SKM-1 treated with dmso at 0.1 percent for 144 hours (cell line): ENCODE data around the gene ADM2.
A peak's percentile ranks its signal among the peaks of the same experiment; 100 is the strongest.
"Not testable (repeated sequence)": the region's sequence is repeated elsewhere in the genome, so short reads cannot be mapped to it uniquely, and the experiment has no call there.

Source experiments
- DNase-seq: peaks from one replicate; lab custom pipeline; 2025; ENCODE audit not compliant: unreplicated experiment; lab: John Stamatoyannopoulos, UW

Gene ADM2

DNA sequence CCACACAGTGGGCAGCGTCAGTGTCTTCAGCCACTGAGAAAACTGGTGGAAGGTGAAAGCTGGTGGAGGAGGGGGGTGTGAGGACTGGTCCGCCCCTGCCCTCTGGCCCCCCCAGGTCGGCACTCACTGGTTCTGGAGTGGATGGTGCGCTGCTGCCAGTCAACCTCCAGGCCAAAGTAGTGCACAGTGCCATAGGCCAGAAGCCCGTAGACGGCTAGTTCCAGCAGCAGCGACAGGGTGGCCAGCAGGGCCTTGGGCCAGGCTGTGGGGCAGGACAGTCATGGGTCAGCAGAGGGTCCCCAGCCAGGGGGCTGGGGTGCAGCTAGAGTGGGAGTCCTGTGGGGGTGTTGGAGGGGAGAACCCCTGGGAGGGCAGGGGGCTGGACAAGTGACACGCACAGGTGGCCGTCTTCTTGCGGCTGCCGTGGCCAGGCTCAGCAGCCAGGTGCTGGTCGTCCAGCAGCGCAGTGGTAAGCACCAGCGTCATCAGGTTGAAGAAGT is 24.0 kb downstream of the ADM2 start:
- no peak for DNase-seq

DNA sequence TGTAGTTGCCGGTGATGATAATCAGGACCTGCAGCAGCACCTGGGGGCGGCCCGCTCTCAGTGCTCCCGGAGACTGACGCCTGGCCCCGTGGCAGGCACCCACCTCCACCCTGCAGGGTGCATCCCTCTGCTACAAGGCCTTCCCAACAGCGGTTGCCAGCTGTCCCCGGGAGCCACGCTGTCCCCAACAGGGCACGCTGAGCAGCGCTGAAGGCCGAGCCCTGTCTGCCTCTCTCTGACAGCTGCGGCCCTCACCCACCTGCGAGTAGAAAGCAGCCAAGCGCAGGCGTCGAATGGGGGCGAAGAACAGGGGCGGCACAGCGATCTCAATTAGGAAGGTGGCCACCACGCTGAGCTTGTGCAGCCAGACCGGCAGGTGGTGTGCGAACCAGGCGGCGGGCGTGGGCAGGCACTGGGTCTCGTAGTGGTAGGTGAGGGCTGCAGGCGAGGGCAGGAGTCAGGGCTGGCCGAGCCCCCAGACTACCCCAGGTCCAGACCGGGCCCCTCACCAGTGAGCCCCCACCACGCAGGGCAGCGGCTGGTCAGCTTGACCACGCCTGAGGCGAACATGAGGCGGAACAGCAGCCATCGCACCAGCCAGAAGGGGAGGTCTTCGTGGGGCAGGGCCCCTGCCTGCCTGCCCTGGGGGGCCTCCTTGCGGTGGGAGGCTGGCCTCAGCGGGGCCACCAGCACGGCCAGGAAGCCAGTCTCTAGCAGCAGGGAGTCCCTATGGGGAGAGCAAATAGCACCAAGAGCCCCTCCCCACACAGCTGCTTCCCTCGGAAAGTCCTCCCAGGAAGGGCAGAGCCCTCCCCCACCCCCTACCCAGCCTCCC is 24.6 kb downstream of the ADM2 start:
- DNase-seq = no peak

DNA sequence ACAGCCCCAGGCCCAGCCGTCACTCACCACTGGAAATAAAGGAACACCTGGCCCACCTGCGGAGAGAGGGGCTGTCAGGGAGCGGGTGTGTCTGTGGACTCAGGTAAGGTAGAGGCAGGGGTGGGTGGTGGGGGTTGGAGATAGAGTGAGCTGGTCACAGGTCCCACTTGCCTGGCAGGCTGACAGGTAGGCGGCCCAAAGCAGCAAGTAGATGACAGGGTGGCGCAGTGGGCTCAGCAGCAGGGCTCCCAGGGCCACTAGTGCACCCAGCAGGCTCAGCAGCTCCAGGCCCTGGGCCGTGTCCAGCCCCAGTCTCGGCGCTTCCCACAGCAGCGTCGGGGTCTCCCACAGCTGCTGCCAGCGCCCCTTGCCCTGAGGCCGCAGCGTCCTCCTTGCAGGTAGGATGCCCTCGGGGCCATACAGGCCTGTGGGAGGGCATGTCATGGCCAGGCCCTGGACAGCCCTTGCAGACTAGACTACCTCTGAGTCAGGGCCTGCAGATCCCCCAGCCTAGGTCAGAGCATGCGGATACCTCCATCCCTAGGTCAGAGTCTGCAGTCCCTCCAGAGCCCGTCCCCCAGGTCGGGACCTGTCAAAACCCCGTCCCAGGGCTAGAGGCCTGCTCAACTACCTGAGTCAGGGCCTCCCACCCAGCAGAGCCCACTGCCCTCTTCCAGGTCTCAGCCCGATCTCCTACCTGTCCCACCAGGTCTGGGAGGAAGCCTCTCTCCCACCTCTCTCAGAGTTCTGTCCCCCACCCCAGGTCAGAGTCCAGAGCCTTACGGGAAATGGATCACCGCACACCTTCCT is 25.5 kb downstream of the ADM2 start:
- DNase-seq = no peak

DNA sequence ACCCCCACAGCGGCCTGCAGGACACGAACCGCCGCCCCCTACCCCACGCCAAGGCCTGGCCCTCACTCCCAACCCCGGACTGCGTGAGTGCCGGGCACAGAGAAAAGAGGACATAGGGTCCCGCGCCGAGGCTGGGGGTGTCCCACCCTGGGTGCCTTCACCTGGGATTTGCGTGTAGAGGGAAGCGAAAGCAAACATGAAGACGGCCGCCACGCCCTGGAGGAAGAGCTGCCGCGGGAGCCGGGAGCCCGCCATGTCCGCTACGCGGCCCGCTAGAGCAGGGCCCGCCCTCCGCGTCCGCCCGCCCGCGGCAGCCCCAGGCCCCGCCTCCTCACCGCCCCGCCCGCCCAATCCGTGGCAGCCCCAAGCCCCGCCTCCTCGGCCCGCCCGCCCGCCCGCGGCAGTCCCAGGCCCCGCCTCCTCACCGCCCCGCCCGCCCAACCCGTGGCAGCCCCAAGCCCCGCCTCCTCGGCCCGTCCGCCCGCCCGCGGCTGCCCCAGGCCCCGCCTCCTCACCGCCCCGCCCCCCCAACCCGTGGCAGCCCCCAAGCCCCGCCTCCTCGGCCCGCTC is 26.2 kb downstream of the ADM2 start, which contains the start of gene LMF2:
LMF2 (minus strand) TSS at position 282 of the 570 bp plus-strand sequence; CDS start at position 255, 27 bp downstream.
- peak; percentile 90 for DNase-seq

DNA sequence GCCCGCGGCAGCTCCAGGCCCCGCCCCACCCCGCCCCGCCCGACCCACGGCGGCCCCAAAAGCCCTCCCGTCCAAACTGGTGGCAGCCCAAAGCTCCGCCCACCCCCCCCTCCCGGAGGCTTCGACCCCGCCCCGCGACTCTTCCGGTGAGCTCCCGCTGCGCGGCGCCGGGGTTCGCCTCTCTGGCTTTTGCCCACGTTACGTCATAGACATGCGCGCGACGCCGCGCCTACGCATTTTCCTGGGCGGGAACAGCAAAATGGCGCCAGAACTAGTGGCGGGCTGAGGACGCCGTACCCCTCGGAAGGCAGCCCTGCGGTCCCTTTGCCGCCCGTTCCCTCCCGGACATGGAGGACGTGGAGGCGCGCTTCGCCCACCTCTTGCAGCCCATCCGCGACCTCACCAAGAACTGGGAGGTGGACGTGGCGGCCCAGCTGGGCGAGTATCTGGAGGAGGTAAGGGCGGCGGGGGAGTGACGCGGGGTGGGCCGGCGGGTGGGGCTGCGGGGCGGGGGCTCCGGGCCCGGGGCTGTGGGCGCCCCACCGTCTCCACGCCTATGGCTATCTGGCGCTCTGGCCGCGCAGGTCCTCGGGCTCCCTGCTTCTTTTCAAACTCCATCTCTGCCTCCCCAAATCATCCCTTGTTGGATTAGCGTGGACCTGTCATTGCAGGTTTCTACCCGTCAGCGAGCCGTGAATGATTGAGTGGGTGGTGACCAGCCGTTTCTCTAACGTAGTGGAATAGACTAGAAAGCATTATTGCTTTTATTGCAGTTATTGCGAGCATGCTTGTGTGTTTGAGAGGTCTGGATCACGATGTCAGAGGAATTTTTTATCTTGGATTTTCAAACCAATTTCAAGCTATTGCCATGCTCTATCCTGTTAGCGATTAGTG is 26.9 kb downstream of the ADM2 start, which contains the start of gene NCAPH2:
NCAPH2 (plus strand) TSS at position 234 of the 894 bp plus-strand sequence; CDS start at position 348, 114 bp downstream.
- DNase-seq = peak; percentile 90

DNA sequence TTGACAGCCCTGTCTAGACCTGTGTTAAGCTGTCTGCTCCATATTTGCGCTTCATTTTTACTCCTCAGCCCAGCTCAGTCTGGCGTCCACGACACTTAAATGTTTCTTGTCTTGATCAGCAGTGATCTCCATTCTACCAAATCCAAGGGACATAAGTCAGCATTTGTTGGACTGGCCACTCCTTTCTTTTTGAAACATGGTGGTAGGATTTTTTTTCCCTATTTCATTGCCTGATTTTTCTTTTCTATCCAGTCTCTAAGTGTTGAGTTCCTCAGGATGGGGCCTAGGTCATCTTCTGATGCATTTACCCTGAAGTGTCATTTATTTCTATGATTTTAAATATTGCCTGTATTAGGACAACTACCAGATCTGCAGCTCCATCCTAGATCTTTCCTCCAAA is 27.6 kb downstream of the ADM2 start:
- no peak for DNase-seq

DNA sequence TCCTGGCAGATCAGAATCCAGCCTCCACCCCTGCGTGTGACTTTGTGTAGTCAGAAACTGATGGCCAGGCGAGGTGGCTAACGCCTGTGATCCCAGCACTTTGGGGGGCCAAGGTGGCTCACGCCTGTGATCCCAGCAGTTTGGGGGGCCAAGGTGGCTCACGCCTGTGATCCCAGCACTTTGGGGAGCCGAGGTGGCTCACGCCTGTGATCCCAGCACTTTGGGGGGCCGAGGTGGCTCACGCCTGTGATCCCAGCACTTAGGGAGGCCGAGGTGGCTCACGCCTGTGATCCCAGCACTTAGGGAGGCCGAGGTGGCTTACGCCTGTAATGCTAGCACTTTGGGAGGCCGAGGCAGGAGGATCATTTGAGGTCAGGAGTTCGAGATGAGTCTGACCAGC is 31.8 kb downstream of the ADM2 start:
- no peak for DNase-seq

DNA sequence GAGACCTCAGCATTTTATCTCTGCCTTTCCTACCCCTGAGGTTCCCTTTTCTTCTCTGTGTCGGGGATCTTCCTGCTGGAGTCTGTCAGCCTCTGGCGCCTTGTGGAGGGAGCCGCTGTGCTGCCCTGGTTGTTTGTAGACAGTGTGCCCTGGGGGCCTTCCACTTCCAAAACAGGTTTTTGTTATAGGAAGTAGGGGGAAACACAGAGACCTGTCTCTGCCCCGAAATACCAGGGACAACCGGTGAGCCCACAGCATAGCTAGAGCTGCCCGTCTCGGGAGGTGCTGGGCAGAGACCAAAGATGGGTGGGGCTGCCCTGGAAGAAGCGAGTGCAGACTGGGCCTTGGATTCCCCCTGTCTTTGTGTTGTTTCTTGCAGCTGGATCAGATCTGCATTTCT is 34.7 kb downstream of the ADM2 start:
- DNase-seq = no peak

DNA sequence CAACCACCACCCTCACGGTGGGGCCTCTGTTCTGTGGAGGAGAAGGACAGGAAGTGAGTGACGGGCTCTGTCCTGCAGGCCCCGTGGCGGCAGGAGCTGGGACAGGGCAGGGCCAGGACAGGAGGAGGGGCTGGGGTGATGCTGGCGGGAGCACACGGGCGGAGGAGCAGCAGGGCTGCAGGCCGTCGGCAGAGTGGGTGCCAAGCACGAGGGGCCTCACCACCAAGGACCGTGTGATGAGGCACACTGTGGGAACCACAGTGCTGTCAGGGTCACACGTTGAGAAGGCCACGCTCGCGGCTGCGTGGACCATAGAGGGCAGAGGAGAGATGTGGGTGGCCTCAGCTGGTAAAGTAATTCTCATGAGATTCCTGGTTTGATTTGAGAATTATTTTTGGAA is 35.5 kb downstream of the ADM2 start:
- no peak for DNase-seq

DNA sequence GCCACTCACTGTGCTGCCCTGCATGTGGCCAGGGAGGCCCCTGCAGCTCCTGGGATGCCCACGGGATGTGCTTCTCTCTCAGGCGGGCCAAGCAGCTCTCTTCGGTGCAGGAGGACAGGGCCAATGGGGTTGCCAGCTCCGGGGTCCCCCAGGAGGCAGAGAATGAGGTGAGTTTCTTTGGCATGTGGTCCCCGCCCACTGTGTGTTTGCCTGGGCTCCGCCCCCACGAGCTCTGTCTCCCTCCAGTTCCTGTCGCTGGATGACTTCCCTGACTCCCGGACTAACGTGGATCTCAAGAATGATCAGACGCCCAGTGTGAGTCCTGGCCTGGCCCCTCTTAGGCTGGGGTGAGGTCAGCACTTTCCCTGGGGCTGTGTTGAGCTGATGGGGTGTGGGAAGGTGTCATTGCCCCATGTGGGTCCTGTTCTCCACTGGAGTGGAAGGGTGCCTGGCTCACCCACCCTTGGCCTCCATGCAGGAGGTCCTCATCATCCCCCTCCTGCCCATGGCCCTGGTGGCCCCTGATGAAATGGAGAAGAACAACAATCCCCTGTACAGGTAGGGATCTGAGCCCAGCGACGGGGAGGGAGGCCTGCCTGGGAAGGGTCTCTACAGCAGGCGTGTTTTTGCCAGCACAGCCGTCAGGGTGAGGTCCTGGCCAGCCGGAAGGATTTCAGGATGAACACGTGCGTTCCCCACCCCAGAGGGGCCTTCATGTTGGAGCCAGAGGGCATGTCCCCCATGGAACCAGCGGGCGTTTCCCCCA is 36.3 kb downstream of the ADM2 start:
- DNase-seq = no peak

DNA sequence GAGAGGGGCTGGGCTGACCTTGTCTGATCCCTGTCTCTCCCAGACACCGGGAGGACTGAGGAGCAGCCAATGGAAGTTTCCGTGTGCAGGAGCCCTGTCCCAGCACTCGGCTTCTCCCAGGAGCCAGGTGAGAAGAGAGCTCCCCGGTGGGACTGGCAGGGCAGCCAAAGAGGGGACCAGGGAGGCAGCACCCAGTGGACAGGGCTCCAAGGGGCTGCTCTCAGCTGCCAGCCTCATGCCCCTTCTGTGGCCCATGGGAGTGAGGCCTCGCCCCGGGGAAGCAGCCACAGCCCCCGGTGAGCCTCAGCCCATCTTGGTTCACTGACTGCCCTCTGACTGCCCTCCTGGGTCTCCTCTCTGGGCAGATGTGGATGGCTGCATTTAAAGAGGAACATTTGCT is 37.3 kb downstream of the ADM2 start:
- DNase-seq = no peak

DNA sequence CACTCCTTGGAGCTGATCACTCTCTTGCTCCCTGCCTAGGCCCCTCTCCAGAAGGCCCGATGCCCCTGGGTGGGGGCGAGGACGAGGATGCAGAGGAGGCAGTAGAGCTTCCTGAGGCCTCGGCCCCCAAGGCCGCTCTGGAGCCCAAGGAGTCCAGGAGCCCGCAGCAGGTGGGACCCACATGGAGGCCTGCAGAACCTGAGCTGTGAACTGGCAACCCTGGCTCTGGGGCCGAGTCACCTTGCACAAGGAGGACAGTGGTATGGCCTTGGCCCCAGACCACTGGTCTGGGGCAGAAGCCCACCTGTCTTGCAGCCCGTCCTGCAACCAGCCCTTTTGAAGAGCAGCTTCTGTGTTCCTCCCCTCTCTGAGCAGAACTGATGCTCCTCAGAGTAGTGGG is 37.8 kb downstream of the ADM2 start:
- DNase-seq = no peak

DNA sequence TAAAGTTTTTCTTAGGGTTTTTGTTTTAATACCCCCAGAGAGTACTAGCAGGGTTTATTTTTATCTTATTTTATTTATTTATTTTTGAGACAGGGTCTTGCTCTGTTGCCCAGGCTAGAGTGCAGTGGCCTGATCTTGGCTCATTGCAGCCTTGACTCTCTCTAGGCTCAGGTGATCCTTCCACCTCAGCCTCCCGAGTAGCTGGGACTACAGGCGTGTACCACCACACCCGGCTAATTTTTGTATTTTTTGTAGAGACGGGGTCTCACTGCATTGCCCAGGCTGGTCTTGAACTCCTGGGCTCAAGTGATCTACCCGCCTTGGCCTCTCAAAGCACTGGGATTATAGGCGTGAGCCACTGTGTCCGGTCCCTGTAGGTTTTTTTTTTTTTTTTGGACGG is 38.8 kb downstream of the ADM2 start:
- DNase-seq = not testable (repeated sequence)

DNA sequence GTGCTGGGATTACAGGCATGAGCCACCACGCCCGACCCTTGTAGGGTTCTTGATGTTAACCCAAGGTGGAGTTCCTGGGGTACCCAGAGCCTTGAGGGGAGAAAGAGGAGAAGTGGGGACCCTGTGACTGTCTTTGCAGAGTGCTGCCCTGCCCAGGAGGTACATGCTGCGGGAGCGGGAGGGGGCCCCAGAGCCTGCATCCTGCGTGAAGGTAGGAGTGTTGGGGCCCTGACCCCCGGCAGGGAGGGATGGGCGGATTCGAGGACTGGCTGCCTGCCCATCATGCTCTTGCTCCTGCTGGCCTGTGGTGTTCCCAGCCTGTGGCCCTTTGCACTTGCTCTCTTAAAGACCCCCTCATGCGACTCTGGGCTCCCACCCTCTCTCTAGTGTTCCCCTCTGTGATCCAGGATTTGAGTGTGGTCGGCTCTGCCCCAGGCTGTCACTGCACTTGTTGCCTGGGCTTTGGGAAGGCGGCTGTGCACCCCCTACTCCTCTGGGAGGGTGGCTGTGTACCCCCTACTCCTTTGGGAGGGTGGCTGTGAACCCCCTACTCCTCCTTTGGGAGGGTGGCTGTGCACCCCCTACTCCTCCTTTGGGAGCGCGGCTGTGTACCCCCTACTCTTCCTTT is 39.6 kb downstream of the ADM2 start:
- DNase-seq = no peak

DNA sequence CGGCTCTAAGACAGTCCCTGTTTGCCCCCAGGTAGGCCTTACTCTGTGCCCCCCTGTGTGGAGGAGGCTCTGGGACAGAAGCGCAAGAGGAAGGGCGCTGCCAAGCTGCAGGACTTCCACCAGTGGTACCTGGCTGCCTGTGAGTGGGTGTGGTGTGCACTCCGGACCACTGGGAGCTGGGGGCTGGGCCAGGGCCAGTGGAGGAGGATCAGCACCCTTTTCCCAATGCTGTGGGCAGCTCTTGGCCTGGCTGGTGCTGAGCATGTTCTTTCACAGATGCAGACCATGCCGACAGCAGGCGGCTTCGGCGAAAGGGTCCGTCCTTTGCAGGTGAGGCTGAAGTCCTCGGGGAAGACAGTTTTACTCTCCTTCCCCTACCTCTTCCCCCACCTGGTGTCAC is 40.4 kb downstream of the ADM2 start:
- DNase-seq = no peak

DNA sequence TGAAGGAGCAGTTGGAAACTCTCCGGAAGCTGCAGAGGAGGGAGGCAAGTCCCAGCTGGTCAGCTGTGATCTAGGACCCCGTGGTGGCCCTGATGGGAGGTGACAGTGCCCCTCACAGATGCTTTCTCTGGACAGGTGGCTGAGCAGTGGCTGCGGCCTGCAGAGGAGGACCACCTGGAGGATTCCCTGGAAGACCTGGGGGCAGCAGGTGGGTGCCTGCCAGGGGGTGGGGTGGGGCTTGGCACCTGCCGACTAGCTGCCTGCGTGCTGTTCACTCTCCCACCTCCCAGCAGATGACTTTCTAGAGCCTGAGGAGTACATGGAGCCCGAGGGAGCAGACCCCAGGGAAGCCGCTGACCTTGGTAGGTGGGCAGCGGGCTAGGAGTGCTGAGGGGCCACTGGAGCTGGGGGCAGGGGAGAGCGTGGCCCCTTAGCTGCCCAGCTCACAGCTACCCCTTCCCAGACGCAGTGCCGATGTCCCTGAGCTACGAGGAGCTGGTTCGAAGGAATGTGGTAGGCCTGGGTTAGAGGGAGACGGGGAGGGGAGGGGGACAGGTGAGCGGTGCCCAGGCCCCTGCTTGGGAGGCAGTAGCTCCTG is 41.0 kb downstream of the ADM2 start:
- no peak for DNase-seq

DNA sequence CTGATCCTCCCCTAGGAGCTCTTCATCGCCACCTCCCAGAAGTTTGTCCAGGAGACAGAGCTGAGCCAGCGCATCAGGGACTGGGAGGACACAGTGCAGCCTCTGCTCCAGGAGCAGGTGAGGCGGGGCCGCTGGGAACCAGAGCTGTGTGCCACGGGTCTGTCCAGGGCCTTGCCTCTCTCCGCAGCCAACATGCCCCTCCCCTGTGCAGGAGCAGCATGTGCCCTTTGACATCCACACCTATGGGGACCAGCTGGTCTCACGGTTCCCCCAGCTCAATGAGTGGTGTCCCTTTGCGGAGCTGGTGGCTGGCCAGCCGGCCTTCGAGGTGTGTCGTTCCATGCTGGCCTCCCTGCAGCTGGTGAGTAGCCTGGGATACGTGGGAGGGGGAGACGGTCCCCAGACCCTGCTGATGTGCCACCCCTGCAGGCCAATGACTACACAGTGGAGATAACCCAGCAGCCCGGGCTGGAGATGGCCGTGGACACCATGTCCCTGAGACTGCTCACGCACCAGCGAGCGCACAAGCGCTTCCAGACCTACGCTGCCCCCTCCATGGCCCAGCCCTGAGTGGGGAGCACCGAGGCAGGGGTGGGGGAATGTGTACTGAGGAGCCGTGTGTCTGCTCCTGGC is 41.6 kb downstream of the ADM2 start:
- DNase-seq = no peak

DNA sequence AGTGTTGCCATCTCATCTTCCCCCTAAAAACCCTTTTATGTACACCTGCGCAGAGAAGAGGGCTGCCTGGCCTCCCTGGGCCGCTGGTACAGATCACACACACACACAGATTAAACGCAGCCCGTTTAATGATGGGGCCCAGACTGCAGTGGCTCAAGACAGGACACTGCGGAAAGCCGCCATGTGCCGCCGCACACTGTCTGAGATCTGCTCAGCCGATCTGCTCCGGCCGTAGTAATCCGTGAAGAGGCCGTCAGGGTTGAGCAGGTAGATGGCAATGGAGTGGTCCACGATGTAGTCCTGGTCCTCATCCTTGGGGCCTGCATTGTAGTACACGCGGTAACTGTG is 42.1 kb downstream of the ADM2 start:
- no peak for DNase-seq
